Skeletal muscle tissue (tissue), 4 donors: ENCODE data around the gene PHF12. TPM values are rescaled to one million over a fixed set of nuclear protein-coding genes. Genes with fewer than 3 reads are reported as not detected.

Source experiments
- H3K27ac ChIP-seq: one replicate; pipeline ENCODE4 v1.7.0; 2013; ENCODE audit warnings: mild to moderate bottlenecking, low read depth, low read length, inconsistent platforms
- H3K27me3 ChIP-seq, 3 donors: one replicate each; pipeline ENCODE4 v1.7.0; 2013; ENCODE audit warnings: low read length in 3 of 3; ENCODE audit not compliant: control insufficient read depth in 3 of 3, insufficient read depth in 3 of 3
- H3K36me3 ChIP-seq, 3 donors: one replicate each; pipeline ENCODE4 v1.7.0; 2013; ENCODE audit warnings: low read length in 3 of 3; ENCODE audit not compliant: control insufficient read depth in 3 of 3, insufficient read depth in 3 of 3
- H3K4me1 ChIP-seq, 3 donors: one replicate each; pipeline ENCODE4 v1.7.0; 2013; ENCODE audit warnings: low read length in 3 of 3, mild to moderate bottlenecking in 3 of 3; ENCODE audit not compliant: control insufficient read depth in 3 of 3, insufficient read depth in 3 of 3
- H3K4me3 ChIP-seq, 3 donors: one replicate each; pipeline ENCODE4 v1.7.0; 2013; ENCODE audit warnings: low read length in 3 of 3
- H3K9ac ChIP-seq, 3 donors: one replicate each; pipeline ENCODE4 v1.7.0; 2013; ENCODE audit warnings: low read length in 3 of 3, mild to moderate bottlenecking in 3 of 3, moderate library complexity in 2 of 3, low read depth in 1 of 3
- H3K9me3 ChIP-seq, 3 donors: one replicate each; pipeline ENCODE4 v1.7.0; 2013; ENCODE audit warnings: low read length in 3 of 3; ENCODE audit not compliant: control insufficient read depth in 3 of 3
- total RNA-seq: library from RNA; depleted of rRNA; stranded (reverse); fragments of >200 nt; gene quantifications from one replicate; pipeline ENCODE4 v1.2.3, GENCODE V29; 2014
- donor health status: Osteomylitis.

PHF12 gene
- total RNA-seq, 1 donor from 2014 or later: 8.9 TPM

DNA sequence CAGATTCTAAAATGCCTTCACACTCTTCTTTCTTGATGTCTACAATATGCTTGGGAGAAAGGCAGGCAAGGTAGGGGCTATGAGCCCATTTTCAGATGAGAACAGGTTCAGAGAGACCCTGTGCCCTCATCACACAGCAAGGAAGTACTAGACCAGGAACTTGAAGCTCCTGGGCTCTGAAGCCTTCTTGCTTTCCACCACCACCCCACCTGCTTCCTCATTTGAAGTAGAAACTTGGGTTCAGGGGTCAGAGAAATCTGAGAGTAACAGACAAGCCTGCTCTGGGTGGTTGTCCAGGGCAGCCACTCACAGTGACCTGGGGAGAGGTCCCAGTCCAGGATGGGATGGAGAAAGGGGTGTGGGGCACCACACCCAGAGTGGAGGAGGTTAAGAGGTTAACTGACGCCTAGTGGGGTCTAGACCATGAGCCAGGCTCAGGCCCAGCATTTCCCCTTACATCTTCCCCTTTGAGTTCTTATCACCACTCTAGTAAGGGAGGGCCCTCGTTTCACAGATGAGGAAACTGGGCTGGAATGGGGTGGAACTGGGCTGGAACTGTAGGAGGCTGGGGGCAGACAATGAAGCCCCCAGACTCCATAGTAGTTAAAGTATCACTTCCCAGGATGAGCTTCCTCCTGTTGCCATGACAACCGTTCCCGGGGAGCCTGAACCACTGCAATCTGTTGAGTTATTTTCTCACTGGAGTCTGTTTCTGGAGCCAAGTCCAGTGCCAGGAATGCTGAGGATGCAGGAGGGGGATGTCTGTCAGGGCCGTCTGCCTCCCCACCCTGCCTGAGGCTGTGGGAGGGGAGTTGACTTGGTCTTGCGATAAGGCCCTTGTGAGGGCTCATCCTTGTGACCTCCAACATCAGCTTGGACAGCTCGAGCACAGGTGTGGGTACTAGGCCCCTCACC, 16.2 kb upstream of the PHF12 start:
- H3K9me3 ChIP-seq: no peaks in the 10 kb centered on the region
- peaks cover 8 to 12% (median 9%) of the 10 kb centered on the region in 3 donors for H3K4me1 ChIP-seq
- H3K9ac ChIP-seq: no peak overlapping the region
- H3K36me3 ChIP-seq: no peaks in the 10 kb centered on the region
- no peak overlapping the region for H3K4me3 ChIP-seq
- peaks cover 0 to 12% (median 0%) of the 10 kb centered on the region in 3 donors for H3K27me3 ChIP-seq
- H3K27ac ChIP-seq: no peak overlapping the region

DNA sequence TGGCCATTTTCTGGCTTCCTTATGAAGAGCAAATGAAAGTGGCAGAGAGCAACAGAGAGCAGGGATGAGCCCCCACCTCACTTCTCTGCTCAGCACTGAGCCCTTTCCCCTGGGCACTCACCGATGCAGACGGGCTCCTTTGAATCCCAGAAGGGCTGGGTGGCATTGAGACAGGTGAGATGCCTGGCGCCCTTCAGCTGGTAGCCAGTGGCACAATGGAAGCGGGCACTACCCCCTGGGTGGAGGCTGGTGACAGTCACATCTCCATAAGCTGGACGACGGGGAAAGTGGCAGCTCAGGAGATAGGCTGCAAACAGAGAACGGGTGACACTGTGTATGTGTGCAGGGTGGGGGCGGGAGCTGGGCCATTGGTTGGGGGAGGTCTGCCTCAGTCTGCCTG, 12.5 kb upstream of the PHF12 start:
- Histone ChIP-seq H3K9ac (no peak overlapping the region), H3K27me3 (peaks cover 8 to 30% (median 14%) of the 10 kb centered on the region in 3 donors), H3K9me3 (no peaks in the 10 kb centered on the region), H3K4me3 (no peak overlapping the region), H3K4me1 (no peaks in the 10 kb centered on the region), H3K27ac (no peak overlapping the region), H3K36me3 (no peaks in the 10 kb centered on the region)

DNA sequence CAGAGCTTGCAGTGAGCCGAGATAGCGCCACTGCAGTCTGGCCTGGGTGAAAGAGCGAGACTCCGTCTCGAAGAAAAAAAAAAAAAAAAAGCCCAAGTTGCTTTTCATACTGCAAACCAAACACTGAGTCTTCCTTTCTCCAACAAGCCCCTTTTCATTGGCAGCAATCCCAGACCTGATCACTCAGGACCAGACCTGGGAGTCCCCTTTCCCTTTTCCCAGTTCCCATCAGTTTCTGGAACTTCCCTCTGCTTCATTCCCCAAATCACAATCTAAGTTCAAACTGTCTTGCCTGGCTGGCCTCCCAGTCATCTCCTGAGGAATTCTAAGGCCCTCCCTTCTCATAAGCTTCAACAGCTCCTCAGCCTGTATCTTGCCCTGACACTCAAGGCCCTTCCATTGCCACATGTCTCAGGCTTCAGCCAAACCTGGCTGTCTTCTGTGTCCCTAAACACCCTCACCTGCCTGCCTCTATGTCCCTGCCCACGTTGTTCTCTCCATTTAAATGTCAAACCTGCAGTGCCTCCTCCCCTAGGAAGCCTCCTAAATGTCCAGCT, 11.8 kb upstream of the PHF12 start:
- Histone ChIP-seq H3K9me3 (no peaks in the 10 kb centered on the region), H3K27me3 (peaks cover 8 to 30% (median 14%) of the 10 kb centered on the region in 3 donors), H3K4me1 (no peaks in the 10 kb centered on the region), H3K27ac (no peak overlapping the region), H3K4me3 (no peak overlapping the region), H3K9ac (no peak overlapping the region), H3K36me3 (no peaks in the 10 kb centered on the region)

DNA sequence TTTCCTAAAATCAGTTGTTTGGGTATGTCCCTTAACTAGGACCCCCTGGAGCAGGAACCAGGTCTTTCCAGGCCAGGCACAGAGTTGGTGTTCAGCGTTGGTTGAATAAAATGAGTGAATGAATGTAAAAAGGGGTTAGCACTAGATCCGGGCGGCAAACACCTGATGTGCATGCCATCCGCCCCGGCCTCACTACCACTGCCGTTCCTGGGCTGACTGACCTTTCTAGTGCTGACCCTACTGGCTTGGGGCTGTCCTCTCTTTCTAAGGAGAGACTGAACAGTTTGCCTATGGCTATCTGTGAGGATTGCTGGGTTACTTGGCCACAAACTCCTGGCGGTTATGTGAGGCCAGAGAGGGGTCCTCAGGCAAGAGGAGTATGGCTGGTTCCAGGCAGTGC, 10.1 kb upstream of the PHF12 start:
- Histone ChIP-seq H3K36me3 (no peaks in the 10 kb centered on the region), H3K27me3 (peaks cover 8 to 30% (median 14%) of the 10 kb centered on the region in 3 donors), H3K9ac (no peak overlapping the region), H3K9me3 (no peaks in the 10 kb centered on the region), H3K27ac (no peak overlapping the region), H3K4me3 (no peak overlapping the region), H3K4me1 (no peaks in the 10 kb centered on the region)

DNA sequence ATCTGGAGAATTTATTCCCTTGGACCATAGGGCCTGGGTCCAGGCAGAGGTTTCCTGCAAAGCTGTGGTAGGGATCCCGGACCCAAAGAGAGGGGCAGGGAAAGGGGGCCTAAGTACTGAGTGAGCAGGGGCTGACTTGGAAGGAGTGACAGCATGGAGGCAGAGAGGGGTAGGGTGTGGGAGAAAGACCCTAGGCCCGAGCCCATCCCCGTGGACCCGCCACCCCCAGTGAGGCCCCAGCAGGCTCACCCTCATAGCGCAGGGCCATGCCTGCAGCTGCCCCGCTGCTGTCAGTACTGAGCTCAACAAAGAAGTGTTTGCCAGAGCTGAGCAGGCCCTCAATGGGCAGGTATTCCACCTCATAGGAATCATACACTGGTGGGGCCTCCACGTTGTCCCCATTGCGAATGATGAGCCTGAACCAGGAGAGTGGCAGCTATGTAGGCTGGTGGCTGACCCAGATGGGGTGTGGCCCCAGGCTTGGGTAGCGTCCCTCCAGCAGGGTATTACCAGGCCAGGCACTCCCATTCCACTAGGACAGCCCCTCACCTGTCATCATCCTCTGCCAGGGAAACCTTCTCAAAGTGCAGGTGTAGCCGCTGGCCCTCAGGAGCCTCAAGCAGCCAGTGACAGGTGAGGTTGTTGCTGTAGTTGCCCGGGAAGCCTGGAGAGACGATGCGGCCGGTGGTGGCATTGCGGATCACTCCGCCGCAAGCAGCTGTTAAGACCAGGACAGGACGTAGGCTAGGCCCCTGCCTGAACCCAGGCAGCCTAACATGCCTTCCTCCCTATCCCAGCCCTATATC, 9.1 kb upstream of the PHF12 start:
- no peak overlapping the region for H3K27ac ChIP-seq

DNA sequence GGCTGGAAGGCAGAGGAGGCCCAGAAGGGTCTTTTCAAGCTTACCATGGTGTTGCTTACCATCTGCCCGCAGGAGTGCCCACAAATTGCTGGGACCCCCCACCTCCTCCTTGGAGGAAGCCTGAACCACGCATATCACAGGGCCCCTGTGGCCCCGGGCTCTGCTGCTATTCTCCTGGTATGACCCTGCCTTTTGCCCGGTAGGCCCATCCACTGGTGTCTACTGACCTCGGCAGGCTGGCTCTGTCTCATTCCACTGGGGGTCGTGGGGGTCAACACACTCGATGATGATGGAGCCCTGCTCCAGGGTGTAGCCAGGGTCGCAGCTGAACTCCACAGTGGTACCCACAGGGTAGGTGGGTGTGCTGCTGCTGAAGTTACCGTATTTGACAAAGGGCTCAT, 8.2 kb upstream of the PHF12 start:
- Histone ChIP-seq H3K4me3 (no peak overlapping the region), H3K9ac (no peak overlapping the region)

More for the DNA sequence above, 9.1 kb upstream of the PHF12 start:
- Histone ChIP-seq H3K27me3 (peaks cover 8 to 30% (median 14%) of the 10 kb centered on the region in 3 donors), H3K4me3 (no peak overlapping the region), H3K9ac (no peak overlapping the region), H3K9me3 (no peaks in the 10 kb centered on the region), H3K36me3 (no peaks in the 10 kb centered on the region), H3K4me1 (no peaks in the 10 kb centered on the region)

DNA sequence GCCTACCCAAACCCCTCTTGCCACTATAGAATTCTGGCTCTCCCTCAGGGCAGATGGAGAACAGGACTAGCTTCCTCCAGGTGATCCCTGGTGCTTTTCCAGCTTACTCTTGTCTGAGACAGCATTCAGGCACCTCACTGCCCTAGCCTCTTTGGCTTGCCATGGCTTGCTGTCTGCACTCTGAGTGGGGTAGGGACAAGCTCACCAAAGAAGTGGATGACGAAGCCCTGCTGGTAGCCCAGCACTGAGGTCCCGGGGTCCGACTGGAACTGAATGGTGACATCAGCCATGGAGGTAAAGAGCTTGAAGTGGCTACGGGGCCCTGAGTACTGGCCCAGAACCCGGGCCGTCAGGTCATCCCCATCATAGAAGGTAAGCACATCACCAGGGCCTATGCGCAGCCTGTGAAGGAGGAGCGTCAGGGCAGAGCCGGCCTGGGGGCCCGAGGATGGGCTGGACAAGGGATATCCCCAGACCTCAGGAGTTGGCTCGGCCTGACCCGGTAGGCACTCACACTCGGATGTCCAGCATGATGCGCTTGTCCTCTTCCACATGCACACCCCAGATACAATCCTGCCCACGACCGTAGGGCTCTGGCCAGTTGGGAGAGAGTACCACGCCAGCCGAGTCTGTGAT, 7.6 kb upstream of the PHF12 start:
- Histone ChIP-seq H3K4me3 (no peak overlapping the region), H3K4me1 (no peaks in the 10 kb centered on the region), H3K27ac (no peak overlapping the region), H3K27me3 (peaks cover 8 to 28% (median 14%) of the 10 kb centered on the region in 3 donors), H3K9me3 (no peaks in the 10 kb centered on the region), H3K9ac (no peak overlapping the region), H3K36me3 (no peaks in the 10 kb centered on the region)

More for the DNA sequence above, 8.2 kb upstream of the PHF12 start:
- Histone ChIP-seq H3K9me3 (no peaks in the 10 kb centered on the region), H3K27me3 (peaks cover 8 to 30% (median 14%) of the 10 kb centered on the region in 3 donors), H3K4me1 (no peaks in the 10 kb centered on the region), H3K36me3 (no peaks in the 10 kb centered on the region), H3K27ac (no peak overlapping the region)

DNA sequence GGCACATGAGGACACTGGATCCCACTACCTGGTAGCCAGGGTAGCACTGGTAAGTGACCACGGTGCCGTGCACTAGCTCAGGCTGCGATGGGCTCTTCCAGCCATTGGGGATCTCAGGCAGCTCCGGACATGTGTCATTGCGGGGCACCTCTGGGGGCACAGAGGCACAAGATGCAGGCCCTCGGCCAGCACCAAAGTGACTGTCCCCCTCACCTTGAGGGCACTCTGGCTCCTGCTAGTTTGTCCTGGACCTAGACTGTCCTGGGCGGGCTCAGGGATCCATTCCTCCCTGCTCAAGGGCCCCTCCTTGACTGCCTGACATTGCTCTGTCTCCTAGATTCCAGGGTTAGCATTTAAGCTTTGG, 6.7 kb upstream of the PHF12 start:
- Histone ChIP-seq H3K9ac (no peak overlapping the region), H3K4me1 (peaks cover 4 to 5% (median 4%) of the 10 kb centered on the region in 3 donors), H3K36me3 (no peaks in the 10 kb centered on the region), H3K27me3 (peaks cover 8 to 18% (median 14%) of the 10 kb centered on the region in 3 donors), H3K27ac (no peak overlapping the region), H3K9me3 (no peaks in the 10 kb centered on the region), H3K4me3 (no peak overlapping the region)

DNA sequence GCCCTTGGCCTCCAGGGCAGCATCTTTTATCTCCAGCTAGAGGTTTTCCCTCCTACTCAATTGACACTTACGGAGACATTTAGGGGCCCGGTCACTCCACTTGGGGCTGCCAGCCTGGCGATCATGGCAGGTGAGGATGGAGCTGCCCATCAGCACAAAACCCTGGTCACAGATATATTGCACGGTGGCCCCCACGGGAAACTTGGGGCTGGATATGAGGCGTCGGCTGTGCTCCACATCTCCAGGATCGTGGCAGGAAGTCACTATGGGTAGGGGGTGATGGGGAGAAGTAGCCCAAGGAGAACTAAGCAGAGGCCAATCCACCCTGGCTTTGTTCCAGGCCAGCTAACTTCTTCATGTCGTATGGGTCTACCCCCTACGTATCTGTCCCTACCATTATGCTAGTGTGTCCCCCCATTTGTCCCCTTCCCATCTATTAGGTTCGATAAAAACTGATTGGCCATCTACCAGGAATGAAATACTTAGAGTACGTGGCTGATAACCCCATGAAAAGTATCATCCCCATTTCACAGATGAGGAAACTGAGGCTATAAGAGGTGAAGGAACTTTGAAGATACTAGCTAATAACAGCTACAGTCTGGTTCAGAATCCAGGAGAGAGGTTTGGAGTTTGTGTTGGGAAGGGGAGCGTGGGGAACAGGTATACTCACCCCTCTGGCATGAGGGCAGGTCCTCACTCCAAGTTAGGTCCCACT, 6.1 kb upstream of the PHF12 start:
- Histone ChIP-seq H3K9me3 (no peaks in the 10 kb centered on the region), H3K36me3 (no peaks in the 10 kb centered on the region), H3K4me3 (no peak overlapping the region), H3K9ac (no peak overlapping the region), H3K4me1 (peaks cover 9 to 10% (median 10%) of the 10 kb centered on the region in 3 donors), H3K27me3 (peaks cover 8 to 18% (median 14%) of the 10 kb centered on the region in 3 donors), H3K27ac (no peak overlapping the region)
